Esophagus squamous epithelium (tissue), 5 donors: ENCODE measurements around the gene KDM3B. TPM values are rescaled to one million over a fixed set of nuclear protein-coding genes. Genes with fewer than 3 reads are reported as not detected.
A peak's percentile ranks its signal among the peaks of the same experiment; 100 is the strongest.

Experiments used
- DNase-seq: peaks from one replicate; lab custom pipeline; 2025; lab: John Stamatoyannopoulos, UW
- H3K27ac ChIP-seq, 4 donors: fragments of 200-600 bp; sonication (generic); one replicate each; pipeline ENCODE4 v1.5.1; 2016 to 2019; ENCODE audit warnings: mild to moderate bottlenecking in 1 of 4
- H3K27me3 ChIP-seq, 4 donors: fragments of 200-600 bp; sonication (generic); 1 replicate in 3 of 4; 2 replicates in 1 of 4; pipeline versions ENCODE4 v1.5.1 to v1.6.0; 2017 to 2021; ENCODE audit warnings: antibody characterized with exemption in 1 of 4
- H3K36me3 ChIP-seq, 3 donors: fragments of 200-600 bp; sonication (generic); one replicate each; pipeline ENCODE4 v1.5.1; 2016 to 2019
- H3K4me1 ChIP-seq, 3 donors: fragments of 200-600 bp; sonication (generic); one replicate each; pipeline ENCODE4 v1.5.1; 2017 to 2019
- H3K4me3 ChIP-seq, 4 donors: fragments of 200-600 bp; sonication (generic); 1 replicate in 3 of 4; 2 replicates in 1 of 4; pipeline ENCODE4 v1.5.1; 2016 to 2019; ENCODE audit warnings: mild to moderate bottlenecking in 2 of 4, moderate library complexity in 1 of 4
- H3K9me3 ChIP-seq, 3 donors: fragments of 200-600 bp; sonication (generic); one replicate each; pipeline ENCODE4 v1.5.1; 2016 to 2019
- CTCF ChIP-seq, 6 experiments: fragments of 450-650 bp in 4 of 6; fragments of 200-600 bp in 2 of 6; sonication (generic) in 2 of 6; IDR thresholded peaks; one replicate each; pipeline ENCODE4 v1.5.1; 2016 to 2019; ENCODE audit warnings: antibody characterized with exemption in 6 of 6, mild to moderate bottlenecking in 4 of 6, moderate library complexity in 4 of 6
- POLR2A ChIP-seq, 4 donors: fragments of 450-650 bp; IDR thresholded peaks; one replicate each; pipeline ENCODE4 v1.6.1; 2017; ENCODE audit warnings: antibody characterized with exemption in 4 of 4, mild to moderate bottlenecking in 4 of 4, moderate library complexity in 3 of 4
- WGBS, 2 donors: methylation state at CpG; one replicate each; pipeline ENCODE4 v1.1.5; 2018; 5-methylcytosine and 5-hydroxymethylcytosine counted together
- intact Hi-C: fragments of 100-400 bp; cut with DNase I; formaldehyde crosslinking; loops from one replicate; pipeline ENCODE4 v1.15.0; 2022
- total RNA-seq, 4 donors: library from RNA; depleted of rRNA; stranded (reverse); fragments of >200 nt; gene quantifications; one replicate each; pipeline ENCODE4 v1.1.0, GENCODE V29; 2016
- donor health status: DM: yes; HTN: yes; CAD: no.

The KDM3B gene
- total RNA-seq, 4 donors from 2014 or later = 34.5 to 53.8 (median 36.2) TPM

GRCh38 chr5:138464388-138465260 lies 112.1 kb downstream of the KDM3B start:
- peak; percentile 91 for DNase-seq
- whole genome bisulfite sequencing, 2 donors = 0% methylated on average over 8 to 9 of the region's 64 CpGs
- H3K27ac ChIP-seq = peak overlapping the region; percentile 99
- H3K4me3 ChIP-seq = peak overlapping the region; percentile 80 to 90 (median 85)
- peaks cover 0 to 21% (median 0%) of the 10 kb centered on the region in 3 donors for H3K36me3 ChIP-seq
- H3K4me1 ChIP-seq = peaks cover 28 to 77% (median 37%) of the 10 kb centered on the region in 3 donors
- H3K9me3 ChIP-seq = no peaks in the 10 kb centered on the region
- no peaks in the 10 kb centered on the region for H3K27me3 ChIP-seq
- intact Hi-C loops = loop anchor here (5.0 to 10.0 kb wide), 2 partner anchors 38 to 80 kb away; partner anchors contain the start of gene ETF1
- TF ChIP-seq CTCF (IDR thresholded peaks at IDR 0.05) (peak in 2 of 6 experiments; percentile 2 to 32), POLR2A (IDR thresholded peaks at IDR 0.05) (peak in 3 of 4 donors; percentile 48 to 55 (median 51))

- no peaks in the 10 kb centered on the region for H3K9me3 ChIP-seq
- peak within 1 kb of the TSS; percentile 99 for H3K27ac ChIP-seq
- peak within 1 kb of the TSS; percentile 80 to 90 (median 85) for H3K4me3 ChIP-seq
- intact Hi-C loops = loop anchor here (10.0 kb wide), 1 partner anchor 79 kb away; the partner anchor contains the start of gene ETF1
- H3K4me1 ChIP-seq = peaks cover 28 to 77% (median 37%) of the 10 kb centered on the region in 3 donors
- TF ChIP-seq CTCF (IDR thresholded peaks at IDR 0.05) (peak in 2 of 6 experiments; percentile 34 to 43), POLR2A (IDR thresholded peaks at IDR 0.05) (peak in 3 of 4 donors; percentile 86 to 98 (median 97))
- H3K36me3 ChIP-seq = peaks cover 0 to 21% (median 0%) of the 10 kb centered on the region in 3 donors
- WGBS, 2 donors = 0% methylated on average over 3 of the region's 85 CpGs; no CpG with 5 or more reads in 1 of the 2 donors
- H3K27me3 ChIP-seq = no peaks in the 10 kb centered on the region
- peak; percentile 88 for DNase-seq
Measured at GRCh38 chr5:138465261-138466124, 113.0 kb downstream of the KDM3B start, which contains the start of gene EGR1. Gene EGR1 (plus strand): TSS chr5:138465479. CDS start chr5:138465762, 283 bp downstream.

- H3K4me1 ChIP-seq = peaks cover 27 to 77% (median 34%) of the 10 kb centered on the region in 3 donors
- no peaks in the 10 kb centered on the region for H3K9me3 ChIP-seq
- no peaks in the 10 kb centered on the region for H3K27me3 ChIP-seq
- H3K36me3 ChIP-seq = peaks cover 0 to 21% (median 0%) of the 10 kb centered on the region in 3 donors
- intact Hi-C loops = loop anchor here (10.0 kb wide), 1 partner anchor 78 kb away; the partner anchor contains the start of gene ETF1
- DNase-seq = no peak
- TF ChIP-seq CTCF (IDR thresholded peaks at IDR 0.05) (no peak), POLR2A (IDR thresholded peaks at IDR 0.05) (no peak)
- H3K27ac ChIP-seq = peak overlapping the region; percentile 99
- H3K4me3 ChIP-seq = peak overlapping the region; percentile 80 to 90 (median 85)
- 31 to 32% methylated on average over 8 to 11 of the region's 39 CpGs for WGBS, 2 donors
Measured at GRCh38 chr5:138466125-138466899, 113.8 kb downstream of the KDM3B start.

- no peak for DNase-seq
- Histone ChIP-seq H3K27me3 (no peaks in the 10 kb centered on the region), H3K9me3 (no peaks in the 10 kb centered on the region), H3K4me1 (peaks cover 24 to 78% (median 32%) of the 10 kb centered on the region in 3 donors), H3K27ac (peak overlapping the region in 3 of 4 donors; percentile 99), H3K4me3 (peak overlapping the region; percentile 80 to 90 (median 85)), H3K36me3 (peaks cover 0 to 21% (median 0%) of the 10 kb centered on the region in 3 donors)
- no peak for TF ChIP-seq POLR2A (IDR thresholded peaks at IDR 0.05)
- no peak for TF ChIP-seq CTCF (IDR thresholded peaks at IDR 0.05)
- intact Hi-C loops = loop anchor here (10.0 kb wide), 1 partner anchor 78 kb away; the partner anchor contains the start of gene ETF1
- WGBS, 2 donors = 74 to 90% methylated on average over 38 to 44 of the region's 45 CpGs
Measured at GRCh38 chr5:138466900-138467710, 114.6 kb downstream of the KDM3B start.
